HepG2 (cell line): Measurements from ENCODE around the gene CEP63. TPM values are rescaled to one million over a fixed set of nuclear protein-coding genes. Genes with fewer than 3 reads are reported as not detected.

Experiments used
- ATAC-seq: fragments of 200-7000 bp; cut with Tn5 transposase; 3 replicates; pipeline ENCODE4 v1.9.1; 2020; ENCODE audit warnings: mild to moderate bottlenecking, moderate library complexity
- Bru-seq: library from RNA; stranded (reverse); fragments of 400-500 nt; gene quantifications from one replicate; lab custom pipeline; 2021; lab: Mats Ljungman, UMichigan
- BruChase-seq, 2 experiments: library from RNA; stranded (reverse); fragments of 400-500 nt; gene quantifications; one replicate each; lab custom pipeline; 2021; lab: Mats Ljungman, UMichigan
- BruUV-seq: library from RNA; stranded (reverse); fragments of 400-500 nt; replicated peaks from 2 replicates; lab custom pipeline; 2021; lab: Mats Ljungman, UMichigan
- CTCF ChIA-PET: fragments of 300-600 bp; formaldehyde crosslinking; extraction: SDS; loops from one replicate; lab custom pipeline; 2021; ENCODE audit warnings: low total read pairs, inconsistent platforms, low intra/inter-chr PET ratio; lab: Yijun Ruan, JAX
- POLR2A ChIA-PET: fragments of 350-600 bp; sonication (Branson Sonifier 250); formaldehyde crosslinking; loops from one replicate; lab custom pipeline; 2020; ENCODE audit warnings: antibody characterized with exemption, inconsistent platforms; lab: Yijun Ruan, JAX
- DNase-seq: peaks from one replicate; pipeline ENCODE4 v3.0.0-alpha.2; 2015; ENCODE audit warnings: low spot score
- FAIRE-seq: peaks from 3 replicates; lab custom pipeline; 2011; peaks lifted over from hg19 to GRCh38; lab: Jason Lieb, UNC
- H2AFZ ChIP-seq: one replicate; pipeline ENCODE4 v1.6.1; 2011; ENCODE audit warnings: low read length, inconsistent platforms
- H3K27ac ChIP-seq: fragments of 300-600 bp; 3 replicates; pipeline ENCODE4 v1.8.0; 2011; ENCODE audit warnings: mixed run types, mild to moderate bottlenecking, mixed read lengths, low read length, inconsistent platforms; ENCODE audit not compliant: insufficient read depth; ENCODE audit errors: extremely low read length
- H3K27me3 ChIP-seq, 2 experiments: fragments of 200-600 bp in 1 of 2; 2 replicates in 1 of 2; 3 replicates in 1 of 2; pipeline versions ENCODE4 v1.6.0 to v1.8.0; 2011; ENCODE audit warnings: low read length in 2 of 2, mild to moderate bottlenecking in 2 of 2, moderate library complexity in 2 of 2, inconsistent platforms in 1 of 2; ENCODE audit not compliant: insufficient read depth in 2 of 2, control insufficient read depth in 1 of 2
- H3K36me3 ChIP-seq, 2 experiments: fragments of 200-600 bp in 1 of 2; replicated peaks in 1 of 2; 2 replicates in 1 of 2; 3 replicates in 1 of 2; pipeline versions ENCODE4 v1.5.1 to v1.8.0; 2011; ENCODE audit warnings: low read length in 2 of 2, inconsistent platforms in 1 of 2; ENCODE audit not compliant: insufficient read depth in 2 of 2, control insufficient read depth in 1 of 2
- H3K4me1 ChIP-seq: 2 replicates; pipeline ENCODE4 v1.5.1; 2012; ENCODE audit warnings: low read length, inconsistent platforms; ENCODE audit not compliant: insufficient read depth
- H3K4me2 ChIP-seq: 2 replicates; pipeline ENCODE4 v1.6.0; 2011; ENCODE audit warnings: low read depth, low read length, inconsistent platforms
- H3K4me3 ChIP-seq, 3 experiments: fragments of 200-600 bp in 1 of 3; sonication (generic), shearing (Covaris generic) in 1 of 3; replicated peaks in 1 of 3; 2 replicates each; pipeline ENCODE4 v1.5.1; 2011 to 2016; ENCODE audit warnings: low read length in 3 of 3, inconsistent platforms in 2 of 3, low read depth in 2 of 3, mild to moderate bottlenecking in 2 of 3, control low read depth in 1 of 3, mixed read lengths in 1 of 3; ENCODE audit not compliant: insufficient read depth in 1 of 3
- H3K79me2 ChIP-seq: one replicate; pipeline ENCODE4 v1.6.1; 2011; ENCODE audit warnings: low read length, inconsistent platforms; ENCODE audit not compliant: insufficient read depth
- H3K9ac ChIP-seq: 2 replicates; pipeline ENCODE4 v1.6.0; 2011; ENCODE audit warnings: mild to moderate bottlenecking, low read depth, low read length, inconsistent platforms; ENCODE audit not compliant: insufficient read depth
- H3K9me3 ChIP-seq: 2 replicates; pipeline ENCODE4 v1.5.1; 2012; ENCODE audit warnings: mild to moderate bottlenecking, low read length
- H4K20me1 ChIP-seq: 2 replicates; pipeline ENCODE4 v1.6.0; 2011; ENCODE audit warnings: inconsistent platforms, mild to moderate bottlenecking, low read length, moderate library complexity; ENCODE audit not compliant: insufficient read depth
- FOXA1 ChIP-seq, 2 experiments: fragments of 450-650 bp in 1 of 2; sonication (generic) in 1 of 2; formaldehyde crosslinking in 1 of 2; IDR thresholded peaks; 2 replicates each; pipeline versions ENCODE4 v1.4.0 to v1.6.1; 2016 to 2020; ENCODE audit warnings: missing genetic modification reagents in 1 of 2
- KLF6 ChIP-seq: IDR thresholded peaks from 2 replicates; pipeline ENCODE4 v1.8.0; 2016; ENCODE audit warnings: missing biosample characterization, missing genetic modification reagents
- ZBTB1 ChIP-seq: sonication (generic); formaldehyde crosslinking; IDR thresholded peaks from 2 replicates; pipeline ENCODE4 v1.4.0; 2020; ENCODE audit warnings: missing genetic modification reagents, borderline replicate concordance
- ZMYM2 ChIP-seq: sonication (generic); formaldehyde crosslinking; IDR thresholded peaks from 2 replicates; pipeline ENCODE4 v1.8.0; 2022; ENCODE audit warnings: mild to moderate bottlenecking, missing genetic modification reagents
- ZNF17 ChIP-seq: sonication (generic); formaldehyde crosslinking; IDR thresholded peaks from 2 replicates; pipeline ENCODE4 v1.5.0; 2020; ENCODE audit warnings: mild to moderate bottlenecking, missing genetic modification reagents
- WGBS: methylation state at CpG from one replicate; pipeline ENCODE4 v1.1.6; 2017; ENCODE audit warnings: low lambda C conversion rate; 5-methylcytosine and 5-hydroxymethylcytosine counted together
- in situ Hi-C: cut with HindIII; loops from 2 replicates; pipeline ENCODE4 v1.10.0; 2017; ENCODE audit warnings: low pct_unique_long_range_greater_than_20kb; ENCODE audit not compliant: extremely low pct_ligation_motif_present
- intact Hi-C: fragments of 100-400 bp; cut with micrococcal nuclease; formaldehyde crosslinking; loops from one replicate; pipeline ENCODE4 v1.10.0; 2022; ENCODE audit not compliant: unreplicated experiment
- long read RNA-seq, 2 experiments: library from RNA in 1 of 2; library from polyadenylated mRNA in 1 of 2; stranded (forward) in 1 of 2; unstranded in 1 of 2; transcript quantifications; one replicate each; pipeline ENCODE4 v2.0.0, GENCODE V29; 2019 to 2022
- polyA minus RNA-seq, 3 experiments: library from RNA; depleted of rRNA, polyadenylated mRNA; stranded (reverse); fragments of >200 nt; gene quantifications; 2 replicates each; pipeline ENCODE4 v1.2.3, GENCODE V29; 2011; ENCODE audit warnings: low replicate concordance in 1 of 3
- polyA plus RNA-seq, 8 experiments: library from polyadenylated mRNA; depleted of rRNA in 3 of 8; stranded (reverse) in 7 of 8; unstranded in 1 of 8; fragments of >200 nt; fragmentation: Illumina TruSeq in 4 of 8; extraction: Trizol in 4 of 8; gene quantifications; 2 replicates each; pipeline versions ENCODE4 v1.2.1 to v1.2.3, GENCODE V29; 2011 to 2016; ENCODE audit warnings: low read depth in 4 of 8, missing spikeins in 1 of 8, mixed read lengths in 1 of 8; ENCODE audit not compliant: insufficient read depth in 1 of 8
- total RNA-seq, 5 experiments: library from RNA; depleted of rRNA; stranded (reverse); fragments of >200 nt; fragmentation: Illumina TruSeq; extraction: Trizol; gene quantifications; 2 replicates each; pipeline ENCODE4 v1.2.3, GENCODE V29; 2016; ENCODE audit warnings: low read depth in 1 of 5
- TF ChIP-seq, protein P1 (sequence below): IDR thresholded peaks from 2 replicates; pipeline ENCODE4 v1.6.1; 2016; ENCODE audit warnings: low read depth, control low read depth
- TF ChIP-seq, protein P2 (sequence below): sonication (generic); formaldehyde crosslinking; conservative IDR thresholded peaks from 2 replicates; pipeline ENCODE4 v1.4.0; 2020; ENCODE audit warnings: missing genetic modification reagents
- TF ChIP-seq, protein P3 (sequence below): sonication (generic); formaldehyde crosslinking; IDR thresholded peaks from 2 replicates; pipeline ENCODE4 v1.4.0; 2020; ENCODE audit warnings: missing genetic modification reagents
- TF ChIP-seq, protein P4 (sequence below): sonication (generic); formaldehyde crosslinking; IDR thresholded peaks from 2 replicates; pipeline ENCODE4 v1.5.0; 2020; ENCODE audit warnings: missing genetic modification reagents

The CEP63 gene
- 18.4 and 25.6 TPM in 2 replicates for total RNA-seq (2016; rRNA removed; fragmentation: Illumina TruSeq; extraction: Trizol)
- total RNA-seq (2016; cell fraction: cytosol; rRNA removed; fragmentation: Illumina TruSeq; extraction: Trizol; ENCODE audit: low read depth): 7.5 and 9.5 TPM in 2 replicates
- 19.5 and 23.0 TPM in 2 replicates for total RNA-seq (2016; cell fraction: insoluble cytoplasmic fraction; rRNA removed; fragmentation: Illumina TruSeq; extraction: Trizol)
- 16.9 and 19.2 TPM in 2 replicates for total RNA-seq (2016; cell fraction: membrane; rRNA removed; fragmentation: Illumina TruSeq; extraction: Trizol)
- total RNA-seq (2016; cell fraction: nucleus; rRNA removed; fragmentation: Illumina TruSeq; extraction: Trizol): 15.5 and 17.1 TPM in 2 replicates
- polyA plus RNA-seq (2011; rRNA removed): 7.0 and 7.2 TPM in 2 replicates
- polyA plus RNA-seq (2011; cell fraction: cytosol; rRNA removed): 2.9 and 4.4 TPM in 2 replicates
- 4.1 and 20.5 TPM in 2 replicates for polyA plus RNA-seq (2011; cell fraction: nucleus; rRNA removed)
- 16.1 and 22.5 TPM in 2 replicates for polyA plus RNA-seq (2012)
- 7.0 and 8.2 TPM in 2 replicates for polyA plus RNA-seq (2016; cell fraction: cytosol; fragmentation: Illumina TruSeq; extraction: Trizol; ENCODE audit: low read depth)
- 26.6 and 31.1 TPM in 2 replicates for polyA plus RNA-seq (2016; cell fraction: insoluble cytoplasmic fraction; fragmentation: Illumina TruSeq; extraction: Trizol; ENCODE audit: low read depth)
- polyA plus RNA-seq (2016; cell fraction: membrane; fragmentation: Illumina TruSeq; extraction: Trizol; ENCODE audit: low read depth): 13.3 and 15.5 TPM in 2 replicates
- polyA plus RNA-seq (2016; cell fraction: nucleus; fragmentation: Illumina TruSeq; extraction: Trizol; ENCODE audit: insufficient read depth, low read depth): 21.6 and 23.0 TPM in 2 replicates
- polyA minus RNA-seq (2011; rRNA and poly(A)+ RNA removed; ENCODE audit: low replicate concordance): 7.3 and 7.5 TPM in 2 replicates
- 4.5 and 5.5 TPM in 2 replicates for polyA minus RNA-seq (2011; cell fraction: cytosol; rRNA and poly(A)+ RNA removed)
- polyA minus RNA-seq (2011; cell fraction: nucleus; rRNA and poly(A)+ RNA removed): 32.3 and 43.6 TPM in 2 replicates
- Bru-seq, nascent RNA: percentile 71 among the genes with signal in this experiment
- BruChase-seq, experiment 1, labeled RNA remaining after a 6-hour chase: percentile 63 among the genes with signal in this experiment
- BruChase-seq, experiment 2, labeled RNA remaining after a 2-hour chase: percentile 62 among the genes with signal in this experiment
- long read RNA-seq, experiment 1, partial matches to known transcripts: 5 of 15 reads
- long read RNA-seq, experiment 1, other reads (novel, unspliced or antisense): 6 of 15 reads
- long read RNA-seq, experiment 2, partial matches to known transcripts: 6 of 19 reads
- long read RNA-seq, experiment 2, other reads (novel, unspliced or antisense): 9 of 19 reads

DNA sequence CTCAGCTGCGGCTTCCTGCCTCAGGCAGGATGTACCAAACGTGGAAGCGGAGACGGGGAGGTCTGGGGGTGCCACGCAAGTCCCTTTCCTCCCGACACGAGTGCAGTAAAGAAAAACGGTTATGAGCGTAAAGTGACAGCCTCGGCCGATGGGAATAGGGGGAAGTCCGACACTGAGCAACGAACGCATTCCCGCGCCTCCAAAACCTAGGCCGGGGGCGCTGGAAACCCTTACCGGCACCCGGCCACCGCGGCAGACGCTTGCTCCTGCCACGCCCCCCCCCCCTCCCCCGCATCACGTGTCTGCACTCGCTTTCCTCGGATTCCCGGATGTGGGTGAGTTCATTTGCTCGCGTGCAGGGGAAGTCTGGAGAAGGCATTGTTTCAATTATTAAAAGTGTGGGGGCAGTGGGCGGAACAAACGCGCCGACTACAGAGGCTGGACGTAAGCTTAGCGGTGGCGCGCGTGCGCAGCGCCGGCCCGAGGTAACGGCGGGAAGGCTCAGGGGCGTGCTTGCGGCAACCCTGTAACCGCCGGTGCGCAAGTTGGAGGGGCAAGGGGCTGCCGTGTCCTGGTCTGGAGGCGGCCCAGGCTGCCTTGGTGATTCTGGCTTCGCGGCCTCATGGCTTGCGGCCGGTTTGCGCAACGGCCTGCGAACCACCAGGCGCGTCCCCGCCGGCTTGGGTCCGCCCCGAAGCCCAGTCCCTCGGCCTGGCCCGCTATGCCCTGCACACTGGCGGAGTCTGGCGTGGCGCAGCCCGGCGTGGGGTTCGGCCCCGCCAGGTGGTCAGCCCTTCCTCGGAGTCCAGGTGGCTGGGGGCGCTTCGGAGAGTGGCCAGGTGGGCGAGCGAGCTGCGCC lies at the start of gene CEP63, which contains the start of gene ANAPC13:
Gene CEP63 (plus strand): TSS at position 340 of the 859 bp plus-strand sequence. CDS start 9,264 bp downstream, outside the sequence.
Gene ANAPC13 (minus strand): TSS at position 268 of the 859 bp plus-strand sequence. CDS start 3,081 bp downstream, outside the sequence.
- peak within 1 kb of the TSS; percentile 86 to 89 (median 88) for H3K4me3 ChIP-seq
- no peaks in the 10 kb centered on the region for H3K27me3 ChIP-seq
- H3K79me2 ChIP-seq: peaks cover 49% of the 10 kb centered on the region
- peak within 1 kb of the TSS; percentile 72 for H2AFZ ChIP-seq
- BruUV-seq: TSS peak; percentile 80
- peak within 1 kb of the TSS; percentile 86 for H3K4me2 ChIP-seq
- H4K20me1 ChIP-seq: no peaks in the 10 kb centered on the region; the same call in 1 of the 2 replicates
- intact Hi-C loops: no loop called here
- H3K9ac ChIP-seq: peak within 1 kb of the TSS; percentile 96
- in situ Hi-C loops: no loop called here
- H3K4me1 ChIP-seq: peaks cover 29% of the 10 kb centered on the region
- H3K36me3 ChIP-seq: peaks cover 3 to 19% of the 10 kb centered on the region in 2 experiments
- ChIA-PET CTCF (no interaction called here), POLR2A (interaction anchor here (1.0 to 3.4 kb wide), 9 partner anchors 17 to 235 kb away, joined by 3 to 18 read pairs (median 5); partner anchors contain the start of genes AMOTL2 and RYK)
- H3K27ac ChIP-seq: peak within 1 kb of the TSS; percentile 95
- peak; percentile 82 for FAIRE-seq
- no peaks in the 10 kb centered on the region for H3K9me3 ChIP-seq
- under 1% methylated on average over 38 of the region's 81 CpGs for WGBS
- ATAC-seq: peak; percentile 89
- peak; percentile 97 for DNase-seq
- TF ChIP-seq, protein P1, sequence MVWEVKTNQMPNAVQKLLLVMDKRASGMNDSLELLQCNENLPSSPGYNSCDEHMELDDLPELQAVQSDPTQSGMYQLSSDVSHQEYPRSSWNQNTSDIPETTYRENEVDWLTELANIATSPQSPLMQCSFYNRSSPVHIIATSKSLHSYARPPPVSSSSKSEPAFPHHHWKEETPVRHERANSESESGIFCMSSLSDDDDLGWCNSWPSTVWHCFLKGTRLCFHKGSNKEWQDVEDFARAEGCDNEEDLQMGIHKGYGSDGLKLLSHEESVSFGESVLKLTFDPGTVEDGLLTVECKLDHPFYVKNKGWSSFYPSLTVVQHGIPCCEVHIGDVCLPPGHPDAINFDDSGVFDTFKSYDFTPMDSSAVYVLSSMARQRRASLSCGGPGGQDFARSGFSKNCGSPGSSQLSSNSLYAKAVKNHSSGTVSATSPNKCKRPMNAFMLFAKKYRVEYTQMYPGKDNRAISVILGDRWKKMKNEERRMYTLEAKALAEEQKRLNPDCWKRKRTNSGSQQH (CRISPR knock-in tag): no peak; the same call in 1 of the 2 replicates
- TF ChIP-seq KLF6 (CRISPR knock-in tag) (peak; percentile 68; the same call in 1 of the 2 replicates), FOXA1 (IDR thresholded peaks at IDR 0.05) (no peak), FOXA1 (CRISPR knock-in tag; IDR thresholded peaks at IDR 0.05) (peak; percentile 61), ZMYM2 (CRISPR knock-in tag) (no peak), ZNF17 (CRISPR knock-in tag) (no peak), ZBTB1 (CRISPR knock-in tag) (no peak)
- TF ChIP-seq, protein P2, sequence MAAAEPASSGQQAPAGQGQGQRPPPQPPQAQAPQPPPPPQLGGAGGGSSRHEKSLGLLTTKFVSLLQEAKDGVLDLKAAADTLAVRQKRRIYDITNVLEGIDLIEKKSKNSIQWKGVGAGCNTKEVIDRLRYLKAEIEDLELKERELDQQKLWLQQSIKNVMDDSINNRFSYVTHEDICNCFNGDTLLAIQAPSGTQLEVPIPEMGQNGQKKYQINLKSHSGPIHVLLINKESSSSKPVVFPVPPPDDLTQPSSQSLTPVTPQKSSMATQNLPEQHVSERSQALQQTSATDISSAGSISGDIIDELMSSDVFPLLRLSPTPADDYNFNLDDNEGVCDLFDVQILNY (CRISPR knock-in tag): peak; percentile 82
- TF ChIP-seq, protein P3, sequence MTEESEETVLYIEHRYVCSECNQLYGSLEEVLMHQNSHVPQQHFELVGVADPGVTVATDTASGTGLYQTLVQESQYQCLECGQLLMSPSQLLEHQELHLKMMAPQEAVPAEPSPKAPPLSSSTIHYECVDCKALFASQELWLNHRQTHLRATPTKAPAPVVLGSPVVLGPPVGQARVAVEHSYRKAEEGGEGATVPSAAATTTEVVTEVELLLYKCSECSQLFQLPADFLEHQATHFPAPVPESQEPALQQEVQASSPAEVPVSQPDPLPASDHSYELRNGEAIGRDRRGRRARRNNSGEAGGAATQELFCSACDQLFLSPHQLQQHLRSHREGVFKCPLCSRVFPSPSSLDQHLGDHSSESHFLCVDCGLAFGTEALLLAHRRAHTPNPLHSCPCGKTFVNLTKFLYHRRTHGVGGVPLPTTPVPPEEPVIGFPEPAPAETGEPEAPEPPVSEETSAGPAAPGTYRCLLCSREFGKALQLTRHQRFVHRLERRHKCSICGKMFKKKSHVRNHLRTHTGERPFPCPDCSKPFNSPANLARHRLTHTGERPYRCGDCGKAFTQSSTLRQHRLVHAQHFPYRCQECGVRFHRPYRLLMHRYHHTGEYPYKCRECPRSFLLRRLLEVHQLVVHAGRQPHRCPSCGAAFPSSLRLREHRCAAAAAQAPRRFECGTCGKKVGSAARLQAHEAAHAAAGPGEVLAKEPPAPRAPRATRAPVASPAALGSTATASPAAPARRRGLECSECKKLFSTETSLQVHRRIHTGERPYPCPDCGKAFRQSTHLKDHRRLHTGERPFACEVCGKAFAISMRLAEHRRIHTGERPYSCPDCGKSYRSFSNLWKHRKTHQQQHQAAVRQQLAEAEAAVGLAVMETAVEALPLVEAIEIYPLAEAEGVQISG (CRISPR knock-in tag): peak; percentile 75
- TF ChIP-seq, protein P4, sequence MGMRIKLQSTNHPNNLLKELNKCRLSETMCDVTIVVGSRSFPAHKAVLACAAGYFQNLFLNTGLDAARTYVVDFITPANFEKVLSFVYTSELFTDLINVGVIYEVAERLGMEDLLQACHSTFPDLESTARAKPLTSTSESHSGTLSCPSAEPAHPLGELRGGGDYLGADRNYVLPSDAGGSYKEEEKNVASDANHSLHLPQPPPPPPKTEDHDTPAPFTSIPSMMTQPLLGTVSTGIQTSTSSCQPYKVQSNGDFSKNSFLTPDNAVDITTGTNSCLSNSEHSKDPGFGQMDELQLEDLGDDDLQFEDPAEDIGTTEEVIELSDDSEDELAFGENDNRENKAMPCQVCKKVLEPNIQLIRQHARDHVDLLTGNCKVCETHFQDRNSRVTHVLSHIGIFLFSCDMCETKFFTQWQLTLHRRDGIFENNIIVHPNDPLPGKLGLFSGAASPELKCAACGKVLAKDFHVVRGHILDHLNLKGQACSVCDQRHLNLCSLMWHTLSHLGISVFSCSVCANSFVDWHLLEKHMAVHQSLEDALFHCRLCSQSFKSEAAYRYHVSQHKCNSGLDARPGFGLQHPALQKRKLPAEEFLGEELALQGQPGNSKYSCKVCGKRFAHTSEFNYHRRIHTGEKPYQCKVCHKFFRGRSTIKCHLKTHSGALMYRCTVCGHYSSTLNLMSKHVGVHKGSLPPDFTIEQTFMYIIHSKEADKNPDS (CRISPR knock-in tag): no peak
